Calu3 (cell line): ENCODE data around the gene CHI3L1. TPM values are rescaled to one million over a fixed set of nuclear protein-coding genes. Genes with fewer than 3 reads are reported as not detected.

Experiments used
- BruUV-seq: library from RNA; stranded (reverse); fragments of 400-500 nt; replicated peaks from 2 replicates; lab custom pipeline; 2021; lab: Mats Ljungman, UMichigan
- CTCF ChIA-PET: fragments of 300-600 bp; sonication (Branson Sonifier 250); formaldehyde crosslinking; loops from one replicate; lab custom pipeline; 2022; ENCODE audit warnings: antibody characterized with exemption; lab: Charles Lee
- DNase-seq: peaks from one replicate; pipeline ENCODE4 v3.0.0; 2022
- H3K27ac Mint-ChIP-seq: one replicate; pipeline ENCODE4 v1.8.0; 2022; ENCODE audit warnings: mixed read lengths; ENCODE audit not compliant: unreplicated experiment
- H3K27me3 Mint-ChIP-seq: one replicate; pipeline ENCODE4 v1.8.0; 2022; ENCODE audit warnings: mixed read lengths; ENCODE audit not compliant: unreplicated experiment
- H3K36me3 Mint-ChIP-seq: one replicate; pipeline ENCODE4 v1.8.0; 2022; ENCODE audit warnings: mild to moderate bottlenecking, moderate library complexity, mixed read lengths; ENCODE audit not compliant: insufficient read depth, unreplicated experiment
- H3K4me1 Mint-ChIP-seq: one replicate; pipeline ENCODE4 v1.8.0; 2022; ENCODE audit warnings: mild to moderate bottlenecking, low read depth, mixed read lengths; ENCODE audit not compliant: unreplicated experiment
- H3K4me3 Mint-ChIP-seq: one replicate; pipeline ENCODE4 v1.8.0; 2022; ENCODE audit warnings: mild to moderate bottlenecking, low read depth, moderate library complexity, mixed read lengths; ENCODE audit not compliant: unreplicated experiment
- H3K9me3 Mint-ChIP-seq: one replicate; pipeline ENCODE4 v1.8.0; 2022; ENCODE audit warnings: low read depth, mixed read lengths; ENCODE audit not compliant: unreplicated experiment
- intact Hi-C: fragments of 100-400 bp; cut with micrococcal nuclease; formaldehyde crosslinking; loops from one replicate; pipeline ENCODE4 v1.10.0; 2022; ENCODE audit not compliant: unreplicated experiment
- total RNA-seq: library from RNA; stranded (reverse); gene quantifications from 2 replicates; pipeline ENCODE4 v1.2.3, GENCODE V29; 2022
- TF ChIP-seq, protein P1 (sequence below): fragments of 200-600 bp; IDR thresholded peaks from one replicate; pipeline ENCODE4 v1.8.0; 2022; ENCODE audit warnings: antibody characterized with exemption; ENCODE audit not compliant: unreplicated experiment

The CHI3L1 gene
- total RNA-seq, 1 experiment from 2014 or later: not detected

- Mint-ChIP-seq H3K9me3 (no peaks in the 10 kb centered on the region), H3K36me3 (no peaks in the 10 kb centered on the region), H3K4me3 (no peak overlapping the region), H3K4me1 (no peaks in the 10 kb centered on the region), H3K27me3 (peaks cover 93% of the 10 kb centered on the region), H3K27ac (no peak overlapping the region)
- TF ChIP-seq, protein P1, sequence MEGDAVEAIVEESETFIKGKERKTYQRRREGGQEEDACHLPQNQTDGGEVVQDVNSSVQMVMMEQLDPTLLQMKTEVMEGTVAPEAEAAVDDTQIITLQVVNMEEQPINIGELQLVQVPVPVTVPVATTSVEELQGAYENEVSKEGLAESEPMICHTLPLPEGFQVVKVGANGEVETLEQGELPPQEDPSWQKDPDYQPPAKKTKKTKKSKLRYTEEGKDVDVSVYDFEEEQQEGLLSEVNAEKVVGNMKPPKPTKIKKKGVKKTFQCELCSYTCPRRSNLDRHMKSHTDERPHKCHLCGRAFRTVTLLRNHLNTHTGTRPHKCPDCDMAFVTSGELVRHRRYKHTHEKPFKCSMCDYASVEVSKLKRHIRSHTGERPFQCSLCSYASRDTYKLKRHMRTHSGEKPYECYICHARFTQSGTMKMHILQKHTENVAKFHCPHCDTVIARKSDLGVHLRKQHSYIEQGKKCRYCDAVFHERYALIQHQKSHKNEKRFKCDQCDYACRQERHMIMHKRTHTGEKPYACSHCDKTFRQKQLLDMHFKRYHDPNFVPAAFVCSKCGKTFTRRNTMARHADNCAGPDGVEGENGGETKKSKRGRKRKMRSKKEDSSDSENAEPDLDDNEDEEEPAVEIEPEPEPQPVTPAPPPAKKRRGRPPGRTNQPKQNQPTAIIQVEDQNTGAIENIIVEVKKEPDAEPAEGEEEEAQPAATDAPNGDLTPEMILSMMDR: no peak
- intact Hi-C loops: no loop called here
- no peak for DNase-seq
- BruUV-seq: no TSS peak
- CTCF ChIA-PET: interaction anchor here (1.0 kb wide), 1 partner anchor 45 kb away, joined by 4 read pairs; no protein-coding TSS in a partner anchor
Measured at GRCh38 chr1:203211812-203212211, 25.3 kb upstream of the CHI3L1 start.

DNA sequence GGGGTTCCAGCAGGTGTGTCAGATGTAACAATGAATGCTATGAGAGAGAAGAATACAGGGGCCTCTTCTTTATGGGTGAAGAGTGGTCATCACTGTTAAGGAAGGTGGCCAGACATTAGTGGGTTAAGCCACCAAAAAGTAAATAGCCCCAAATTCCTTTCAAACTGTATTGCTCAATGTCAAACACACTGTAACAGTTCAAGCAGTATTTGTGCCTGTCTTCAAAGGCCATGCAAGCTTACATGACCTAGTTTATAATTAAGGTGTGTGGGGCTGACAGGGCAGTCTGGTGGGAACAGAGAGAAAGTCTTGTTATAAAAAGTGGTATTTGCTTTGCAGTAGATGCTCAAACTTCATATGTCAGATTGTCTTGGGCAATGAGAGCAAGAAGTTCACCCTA, 24.5 kb upstream of the CHI3L1 start:
- Mint-ChIP-seq H3K27ac (no peak overlapping the region), H3K36me3 (no peaks in the 10 kb centered on the region), H3K4me1 (no peaks in the 10 kb centered on the region), H3K27me3 (peaks cover 88% of the 10 kb centered on the region), H3K9me3 (no peaks in the 10 kb centered on the region), H3K4me3 (no peak overlapping the region)
- DNase-seq: no peak
- CTCF ChIA-PET: no interaction called here
- BruUV-seq: no TSS peak
- intact Hi-C loops: no loop called here
- TF ChIP-seq, protein P1: no peak

DNA sequence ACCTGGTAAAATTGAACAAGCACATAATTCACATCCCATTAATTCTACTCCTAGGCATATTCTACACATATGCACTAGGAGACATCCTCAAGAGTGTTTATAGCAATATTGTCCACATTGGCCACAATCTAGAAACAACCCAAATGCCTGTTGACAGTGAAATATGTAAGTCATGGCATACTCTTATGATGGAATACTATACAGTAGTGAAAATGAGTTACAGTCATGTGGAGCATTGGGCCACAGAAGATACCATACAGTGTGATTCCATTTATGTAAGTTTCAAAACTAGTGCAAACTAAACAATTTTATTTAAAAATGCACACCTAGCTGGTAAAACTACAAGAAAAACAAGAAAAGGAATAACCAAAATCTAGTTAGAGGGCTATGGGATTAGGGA, 23.8 kb upstream of the CHI3L1 start:
- no TSS peak for BruUV-seq
- CTCF ChIA-PET: no interaction called here

DNA sequence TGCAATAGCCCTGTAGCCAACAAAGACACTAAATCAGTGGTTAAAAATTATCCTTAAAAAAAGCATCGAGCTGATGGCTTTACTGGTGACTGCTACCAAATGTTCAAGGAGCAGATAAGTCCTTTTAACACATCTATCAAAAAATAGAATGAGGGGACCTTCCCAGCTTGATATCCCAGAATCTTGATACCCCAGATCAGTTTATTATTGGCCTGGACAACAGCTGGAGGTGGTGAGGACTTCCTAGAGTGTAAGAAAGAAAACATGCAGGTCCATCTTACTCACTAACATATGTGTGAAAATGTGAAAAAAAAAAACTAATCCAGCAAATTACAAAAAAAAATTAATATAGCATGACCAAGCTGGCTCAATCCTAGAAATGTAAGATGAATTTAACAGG, 21.7 kb upstream of the CHI3L1 start:
- intact Hi-C loops: no loop called here
- CTCF ChIA-PET: interaction anchor here (1.2 to 2.0 kb wide), 2 partner anchors 8 to 90 kb away, joined by 3 to 5 read pairs; no protein-coding TSS in a partner anchor
- no peak for DNase-seq
- no peaks in the 10 kb centered on the region for H3K36me3 Mint-ChIP-seq
- H3K4me3 Mint-ChIP-seq: no peak overlapping the region
- BruUV-seq: no TSS peak
- no peaks in the 10 kb centered on the region for H3K4me1 Mint-ChIP-seq
- H3K27me3 Mint-ChIP-seq: peaks cover 82% of the 10 kb centered on the region
- TF ChIP-seq, protein P1: no peak
- no peaks in the 10 kb centered on the region for H3K9me3 Mint-ChIP-seq
- no peak overlapping the region for H3K27ac Mint-ChIP-seq

More for the DNA sequence above, 23.8 kb upstream of the CHI3L1 start:
- H3K9me3 Mint-ChIP-seq: no peaks in the 10 kb centered on the region
- intact Hi-C loops: no loop called here
- no peaks in the 10 kb centered on the region for H3K36me3 Mint-ChIP-seq
- DNase-seq: no peak
- H3K4me3 Mint-ChIP-seq: no peak overlapping the region
- peaks cover 82% of the 10 kb centered on the region for H3K27me3 Mint-ChIP-seq
- no peak overlapping the region for H3K27ac Mint-ChIP-seq
- no peaks in the 10 kb centered on the region for H3K4me1 Mint-ChIP-seq
- TF ChIP-seq, protein P1: no peak
